Astrocyte of the spinal cord (primary cell): ENCODE results near the gene SLC22A15.
A peak's percentile ranks its signal among the peaks of the same experiment; 100 is the strongest.

ENCODE experiments used
- DNase-seq: peaks from one replicate; pipeline ENCODE4 v3.0.0; 2011; ENCODE audit warnings: low read depth, low spot score
- H3K4me3 ChIP-seq: 2 replicates; pipeline ENCODE4 v1.5.1; 2011; ENCODE audit warnings: low read depth, mild to moderate bottlenecking, low read length, moderate library complexity
- in situ Hi-C: cut with HindIII; loops from 2 replicates; pipeline ENCODE4 v1.10.0; 2017; ENCODE audit warnings: low sequenced_read_pairs
- TF ChIP-seq, protein P1 (sequence below): IDR thresholded peaks from 2 replicates; pipeline ENCODE4 v1.5.1; 2012; ENCODE audit warnings: low read depth, mild to moderate bottlenecking, low read length, inconsistent platforms

SLC22A15 gene

GRCh38 chr1:115976062-115976920 lies at the start of gene SLC22A15:
Gene SLC22A15, plus strand, starts transcription at chr1:115976513. Its CDS starts 115 bp downstream, at chr1:115976628.
- in situ Hi-C loops: no loop called here
- TF ChIP-seq, protein P1, sequence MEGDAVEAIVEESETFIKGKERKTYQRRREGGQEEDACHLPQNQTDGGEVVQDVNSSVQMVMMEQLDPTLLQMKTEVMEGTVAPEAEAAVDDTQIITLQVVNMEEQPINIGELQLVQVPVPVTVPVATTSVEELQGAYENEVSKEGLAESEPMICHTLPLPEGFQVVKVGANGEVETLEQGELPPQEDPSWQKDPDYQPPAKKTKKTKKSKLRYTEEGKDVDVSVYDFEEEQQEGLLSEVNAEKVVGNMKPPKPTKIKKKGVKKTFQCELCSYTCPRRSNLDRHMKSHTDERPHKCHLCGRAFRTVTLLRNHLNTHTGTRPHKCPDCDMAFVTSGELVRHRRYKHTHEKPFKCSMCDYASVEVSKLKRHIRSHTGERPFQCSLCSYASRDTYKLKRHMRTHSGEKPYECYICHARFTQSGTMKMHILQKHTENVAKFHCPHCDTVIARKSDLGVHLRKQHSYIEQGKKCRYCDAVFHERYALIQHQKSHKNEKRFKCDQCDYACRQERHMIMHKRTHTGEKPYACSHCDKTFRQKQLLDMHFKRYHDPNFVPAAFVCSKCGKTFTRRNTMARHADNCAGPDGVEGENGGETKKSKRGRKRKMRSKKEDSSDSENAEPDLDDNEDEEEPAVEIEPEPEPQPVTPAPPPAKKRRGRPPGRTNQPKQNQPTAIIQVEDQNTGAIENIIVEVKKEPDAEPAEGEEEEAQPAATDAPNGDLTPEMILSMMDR: no peak
- peak; percentile 18 for DNase-seq
- peak within 1 kb of the TSS; percentile 51 for H3K4me3 ChIP-seq

DNA sequence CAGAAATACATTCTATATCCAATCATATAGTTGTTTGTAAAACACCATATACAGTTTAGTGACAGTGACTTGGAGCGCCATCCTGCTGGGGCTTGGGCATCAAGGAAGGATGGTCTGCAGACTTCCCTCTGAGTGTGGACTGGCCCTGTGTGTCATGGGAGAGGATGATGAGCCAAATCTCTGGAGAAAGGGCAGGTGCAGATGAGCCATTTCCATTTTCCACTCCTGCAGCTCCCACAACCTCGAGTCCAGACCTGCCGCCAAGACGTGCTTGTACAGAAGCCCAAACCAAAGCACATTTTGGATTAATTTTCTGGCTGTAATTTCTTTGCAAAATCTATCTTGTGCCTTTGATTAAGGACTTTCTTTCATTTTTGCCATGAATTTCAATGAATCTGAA lies 48.3 kb upstream of the SLC22A15 start:
- no peak overlapping the region for H3K4me3 ChIP-seq
- DNase-seq: no peak
- in situ Hi-C loops: no loop called here
- TF ChIP-seq, protein P1: no peak

GRCh38 chr1:115929881-115930280 lies 46.4 kb upstream of the SLC22A15 start:
- peak; percentile 67 for DNase-seq
- TF ChIP-seq, protein P1: no peak
- in situ Hi-C loops: no loop called here
- H3K4me3 ChIP-seq: no peak overlapping the region

DNA sequence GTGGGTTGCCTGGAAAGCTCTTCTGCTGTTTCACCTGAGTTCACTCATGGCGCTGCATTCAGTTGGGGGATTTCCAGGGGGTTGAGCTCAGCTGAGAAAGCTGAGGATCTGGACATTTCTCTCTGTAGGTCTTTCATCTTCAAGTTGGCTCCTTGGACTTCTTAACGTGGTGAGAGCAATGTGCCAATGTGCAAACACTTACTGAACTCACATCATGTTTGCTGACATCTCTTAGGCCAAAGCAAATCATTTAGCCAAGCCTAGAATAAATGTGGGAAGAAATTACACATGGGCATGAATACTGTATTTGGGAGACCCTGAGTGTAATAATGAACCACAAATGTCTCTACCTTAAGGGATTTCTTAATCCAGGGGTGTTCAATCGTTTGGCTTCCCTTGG lies 42.7 kb upstream of the SLC22A15 start:
- in situ Hi-C loops: no loop called here
- DNase-seq: no peak
- TF ChIP-seq, protein P1: no peak
- no peak overlapping the region for H3K4me3 ChIP-seq

- no peak for DNase-seq
- TF ChIP-seq, protein P1: no peak
- H3K4me3 ChIP-seq: no peak overlapping the region
- in situ Hi-C loops: no loop called here
These were observed 36.9 kb upstream of the SLC22A15 start for GRCh38 chr1:115939455-115939854.

DNA sequence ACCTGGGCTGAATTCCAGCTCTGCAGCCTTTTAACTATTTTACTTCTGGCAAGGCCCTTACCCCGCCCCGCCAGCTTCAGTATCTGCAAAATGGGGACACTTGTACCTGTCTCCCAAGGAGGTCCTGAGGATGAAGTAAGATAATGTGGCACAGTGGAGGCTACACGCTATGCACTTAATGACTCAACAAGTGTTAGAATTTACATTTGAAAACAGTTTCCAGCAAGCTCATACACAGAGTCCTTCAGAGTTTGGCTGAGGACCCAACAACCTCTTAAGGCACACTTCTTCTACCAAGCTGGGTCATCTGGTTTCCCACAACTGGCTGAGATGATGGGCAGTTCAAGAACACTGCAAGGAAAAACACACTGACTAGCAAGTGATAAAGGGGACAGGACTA lies 30.2 kb upstream of the SLC22A15 start:
- no peak for DNase-seq
- TF ChIP-seq, protein P1: no peak
- in situ Hi-C loops: no loop called here
- no peak overlapping the region for H3K4me3 ChIP-seq
